GM18517 (cell line): ENCODE measurements around the gene PI4KB.
A peak's percentile ranks its signal among the peaks of the same experiment; 100 is the strongest.
"Not testable (repeated sequence)": the region's sequence is repeated elsewhere in the genome, so short reads cannot be mapped to it uniquely, and the experiment has no call there.

Experiments used
- ATAC-seq: cut with Tn5 transposase; IDR thresholded peaks from one replicate; pipeline ENCODE4 v1.9.1; 2021; ENCODE audit warnings: mild to moderate bottlenecking, moderate library complexity; ENCODE audit not compliant: unreplicated experiment

The PI4KB gene

GRCh38 chr1:151327223-151327902, at the start of gene PI4KB:
PI4KB (minus strand) TSS chr1:151327416; CDS start chr1:151316481, 10,935 bp downstream.
- ATAC-seq, result peak; percentile 68

DNA sequence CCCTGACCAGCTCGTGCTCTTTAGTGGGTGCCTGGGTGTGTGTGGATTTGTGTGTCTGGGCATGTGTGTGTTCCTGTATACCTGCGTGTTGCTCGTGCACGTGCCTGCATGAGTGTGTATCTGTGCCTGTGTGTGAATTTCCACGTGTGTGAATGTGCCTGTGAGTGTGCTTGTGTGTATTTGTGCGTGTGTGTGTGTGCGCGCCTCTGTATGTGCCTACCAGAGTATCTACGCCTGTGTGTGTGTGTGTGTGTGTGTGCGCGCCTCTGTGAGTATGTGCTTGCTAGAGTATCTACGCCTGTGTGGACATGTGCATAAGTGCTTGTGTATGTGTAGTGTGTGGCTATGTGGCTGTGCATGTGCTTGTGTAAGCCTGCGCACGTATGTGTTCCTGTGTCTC, 46.0 kb upstream of the PI4KB start:
- no peak for ATAC-seq

GRCh38 chr1:151372058-151372934, 45.1 kb upstream of the PI4KB start, which contains the start of gene SELENBP1:
SELENBP1 (minus strand) TSS chr1:151372705; CDS start chr1:151372641, 64 bp downstream.
- ATAC-seq, result no peak

DNA sequence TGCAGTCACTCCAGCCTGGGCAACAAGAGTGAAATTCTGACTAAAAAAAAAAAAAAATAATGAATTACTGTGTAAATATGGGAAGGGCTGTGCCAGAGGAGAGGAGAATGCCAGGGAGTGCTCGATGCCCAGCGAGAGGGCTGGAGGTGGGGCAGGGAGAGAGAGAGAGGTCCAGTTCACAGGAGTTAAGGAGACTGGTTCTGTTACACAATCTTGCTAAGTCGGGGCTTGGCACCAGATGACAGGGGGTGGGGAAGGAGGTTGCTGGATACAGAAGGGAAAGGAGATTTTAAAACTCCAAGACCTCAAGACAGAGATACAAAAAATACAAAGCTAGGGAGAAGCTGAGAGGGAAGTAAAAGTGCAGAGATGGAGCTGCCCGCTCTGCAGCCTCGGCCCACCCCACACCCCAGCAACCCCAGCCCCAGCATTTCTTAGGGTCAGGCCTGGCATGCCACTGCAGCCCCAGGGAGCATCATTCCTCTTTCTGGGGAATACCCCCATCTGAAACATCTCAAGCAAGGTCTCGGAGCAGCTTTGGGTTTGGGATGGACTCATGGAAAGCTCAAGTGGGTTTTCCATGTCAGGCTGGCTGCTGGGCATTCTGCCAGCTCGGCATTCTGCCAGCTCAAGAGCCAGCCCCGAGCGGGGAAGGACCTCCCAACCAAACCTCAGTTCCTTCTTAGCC, 44.3 kb upstream of the PI4KB start:
- ATAC-seq, result no peak

GRCh38 chr1:151370211-151370911, 43.1 kb upstream of the PI4KB start:
- no peak for ATAC-seq

DNA sequence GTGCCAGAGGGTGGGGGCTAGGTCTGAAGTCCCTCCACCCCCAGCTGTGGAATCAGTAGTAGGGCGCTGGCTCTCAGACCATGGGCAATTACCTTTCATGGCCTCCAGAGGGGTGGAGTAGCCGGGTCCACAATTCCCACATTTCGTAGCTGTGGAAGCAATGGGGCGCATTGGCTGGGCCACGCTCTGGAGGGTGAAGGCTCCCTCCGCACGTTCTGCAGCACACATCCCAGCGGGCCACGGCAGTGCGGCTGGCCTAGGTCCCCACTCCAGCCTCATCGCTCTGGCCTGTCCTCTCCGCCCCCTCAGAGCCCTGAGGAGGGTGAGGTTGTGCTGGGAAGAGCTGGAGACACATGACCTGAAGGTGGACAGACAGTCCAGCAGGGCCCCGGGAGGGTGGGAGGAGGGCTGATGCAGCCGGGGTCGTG, 42.4 kb upstream of the PI4KB start:
- no peak for ATAC-seq

DNA sequence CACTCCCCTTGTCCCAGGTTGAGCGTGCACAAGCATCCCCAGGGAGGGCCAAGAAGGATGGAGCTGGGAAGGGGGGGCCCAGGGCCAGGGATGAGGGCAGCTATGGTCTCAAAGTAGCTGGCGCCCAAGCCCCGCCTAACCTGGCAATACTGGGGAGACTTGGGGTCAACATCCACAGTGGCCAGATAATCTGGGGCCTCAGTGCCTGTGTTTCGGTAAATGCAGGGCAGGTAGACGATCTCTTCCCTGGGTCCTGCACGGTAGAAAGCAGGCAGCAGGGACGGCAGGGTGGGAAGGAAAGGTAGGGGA, 42.0 kb upstream of the PI4KB start:
- no peak for ATAC-seq

- no peak for ATAC-seq
These were observed 41.4 kb upstream of the PI4KB start for GRCh38 chr1:151368393-151369301.

DNA sequence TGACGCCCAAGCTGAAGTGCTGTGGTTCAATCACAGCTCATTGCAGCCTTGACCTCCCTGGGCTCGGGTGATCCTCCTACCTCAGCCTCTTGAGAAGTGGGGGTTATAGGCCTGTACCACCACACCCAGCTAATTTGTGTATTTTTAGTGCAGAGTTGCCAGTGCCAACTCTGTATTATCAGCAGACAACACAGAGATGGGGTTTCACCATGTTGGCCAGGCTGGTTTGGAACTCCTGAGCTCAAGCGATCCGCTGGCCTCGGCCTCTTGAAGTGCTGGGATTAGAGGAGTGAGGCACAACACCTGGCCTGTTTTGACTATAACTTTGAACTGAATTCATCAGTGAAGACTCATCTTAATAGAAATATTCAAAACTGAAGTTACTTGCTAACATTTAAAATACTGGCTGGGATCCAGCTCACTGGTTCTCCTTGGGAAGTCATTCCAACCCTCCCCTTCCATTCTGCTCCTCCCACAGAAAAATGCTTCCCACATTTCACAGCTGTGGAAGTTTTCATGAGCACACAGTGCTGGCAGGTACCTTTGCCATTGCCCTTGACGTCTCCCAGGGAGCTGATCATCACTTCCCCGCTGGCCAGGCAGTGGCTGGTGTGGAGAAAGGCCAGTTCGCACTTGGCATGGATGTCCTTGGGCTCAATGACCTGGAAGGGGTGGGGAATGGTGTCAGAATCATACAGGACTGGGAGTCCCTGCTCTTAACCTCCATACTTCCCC, 40.6 kb upstream of the PI4KB start:
- ATAC-seq, result no peak

DNA sequence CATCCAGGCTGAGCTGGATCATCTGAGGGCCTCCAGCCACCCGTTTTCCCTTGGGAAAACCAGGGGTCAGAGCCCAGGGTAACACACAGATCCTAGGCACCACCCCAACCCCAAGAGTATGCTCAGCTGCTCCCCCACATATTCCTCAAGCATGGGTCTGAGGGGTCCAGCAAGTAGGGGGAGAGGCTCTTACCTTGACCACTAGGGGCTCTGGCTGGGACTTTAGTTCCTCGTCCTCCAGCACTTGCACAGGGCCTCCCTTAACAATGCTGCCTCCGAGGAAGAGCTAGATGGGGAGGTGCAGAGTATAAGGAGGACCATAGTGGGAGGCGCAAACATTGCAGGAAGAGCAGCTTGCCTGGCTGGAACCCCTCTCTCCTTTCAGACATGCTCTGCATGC, 37.8 kb upstream of the PI4KB start:
- no peak for ATAC-seq

GRCh38 chr1:151362308-151363155, 35.3 kb upstream of the PI4KB start:
- no peak for ATAC-seq

DNA sequence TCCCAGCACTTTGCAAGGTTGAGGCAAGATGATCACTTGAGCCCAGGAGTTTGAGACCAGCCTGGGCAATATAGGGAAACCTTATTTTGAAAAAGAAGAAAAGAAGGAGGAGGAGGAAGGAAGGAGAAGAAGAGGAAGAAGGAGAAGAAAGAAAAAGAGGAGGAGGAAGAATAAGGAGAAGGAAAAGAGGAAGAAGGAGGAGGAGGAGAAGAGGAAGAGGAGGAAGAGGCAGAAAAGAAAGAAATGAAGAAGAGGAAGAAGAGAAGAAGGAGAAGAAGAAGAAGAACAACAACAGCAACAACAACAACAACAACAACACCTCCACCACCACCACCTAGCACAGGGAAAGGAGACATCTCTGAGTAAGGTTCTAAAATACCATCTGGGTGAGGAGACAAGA, 34.7 kb upstream of the PI4KB start:
- no peak for ATAC-seq

GRCh38 chr1:151356696-151357095, 29.5 kb upstream of the PI4KB start:
- no peak for ATAC-seq

DNA sequence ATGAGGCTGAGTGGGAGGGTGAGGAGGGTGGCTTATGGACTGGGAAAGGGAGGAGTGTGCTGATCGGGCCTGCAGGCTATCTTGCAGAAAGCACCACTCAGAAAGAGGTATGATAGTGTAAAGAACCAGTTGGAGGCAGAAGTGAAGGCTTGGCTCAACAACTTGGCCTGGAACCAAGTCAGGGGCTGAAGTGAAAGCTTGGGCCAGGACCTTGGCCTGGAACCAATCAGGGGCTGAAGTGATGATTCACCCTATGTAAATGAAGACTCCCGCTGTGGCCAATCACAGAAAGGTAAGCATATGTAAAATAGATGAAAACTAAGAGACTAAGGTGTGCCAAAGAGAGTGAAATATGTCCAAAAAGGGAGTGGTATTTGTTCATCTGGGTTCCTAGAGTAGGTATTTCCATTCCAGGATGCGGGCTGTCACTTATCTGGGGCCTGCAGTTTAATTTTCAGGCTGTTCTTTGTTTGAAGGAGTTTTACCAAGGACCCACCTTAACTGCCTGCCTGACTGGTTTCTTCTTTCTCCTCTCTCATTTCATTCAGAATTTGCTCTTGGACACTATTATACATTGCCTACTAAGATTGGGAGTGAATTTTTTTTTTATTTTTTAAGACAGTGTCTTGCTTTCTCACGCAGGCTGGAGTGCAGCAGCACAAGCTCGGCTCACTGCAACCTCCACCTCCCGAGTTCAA, 25.0 kb upstream of the PI4KB start:
- no peak for ATAC-seq

- ATAC-seq, result not testable (repeated sequence)
These were observed 23.1 kb upstream of the PI4KB start for GRCh38 chr1:151350323-151350722.

GRCh38 chr1:151347523-151348246, 20.5 kb upstream of the PI4KB start:
- no peak for ATAC-seq
